ENCODE results near the gene TRIP4.
"Not testable (repeated sequence)": the region's sequence is repeated elsewhere in the genome, so short reads cannot be mapped to it uniquely, and the experiment has no call there.

Gene TRIP4

DNA sequence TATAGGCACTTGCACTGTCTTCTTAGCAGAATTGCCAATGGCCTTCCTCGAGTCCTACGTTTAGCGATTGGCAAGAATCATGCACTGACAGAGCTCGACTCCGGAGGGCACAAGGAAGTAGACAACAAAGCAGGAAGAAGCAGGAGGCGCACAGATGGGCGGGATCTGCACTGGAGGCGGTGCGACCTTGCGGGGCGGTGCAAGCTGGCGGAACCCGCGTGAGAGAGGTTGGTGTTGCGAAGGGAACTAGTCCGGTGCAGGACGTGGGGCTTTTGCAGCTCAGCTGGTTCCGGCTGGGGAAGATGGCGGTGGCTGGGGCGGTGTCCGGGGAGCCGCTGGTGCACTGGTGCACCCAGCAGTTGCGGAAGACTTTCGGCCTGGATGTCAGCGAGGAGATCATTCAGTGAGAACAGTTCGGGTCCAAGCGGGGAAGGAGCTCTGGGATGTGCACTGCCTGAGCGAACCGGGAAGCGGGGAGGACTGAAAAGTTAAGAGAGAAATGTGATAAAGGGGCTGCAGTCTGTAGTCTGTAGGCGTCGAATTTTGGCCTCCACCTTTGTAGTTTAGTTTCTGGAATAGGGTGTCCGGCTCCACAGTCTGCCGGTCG is at the start of gene TRIP4:
TSS of gene TRIP4 (plus strand) at position 275 of the 607 bp plus-strand sequence. CDS start at position 303, 28 bp downstream.
- peak; percentile 87 for DNase-seq

DNA sequence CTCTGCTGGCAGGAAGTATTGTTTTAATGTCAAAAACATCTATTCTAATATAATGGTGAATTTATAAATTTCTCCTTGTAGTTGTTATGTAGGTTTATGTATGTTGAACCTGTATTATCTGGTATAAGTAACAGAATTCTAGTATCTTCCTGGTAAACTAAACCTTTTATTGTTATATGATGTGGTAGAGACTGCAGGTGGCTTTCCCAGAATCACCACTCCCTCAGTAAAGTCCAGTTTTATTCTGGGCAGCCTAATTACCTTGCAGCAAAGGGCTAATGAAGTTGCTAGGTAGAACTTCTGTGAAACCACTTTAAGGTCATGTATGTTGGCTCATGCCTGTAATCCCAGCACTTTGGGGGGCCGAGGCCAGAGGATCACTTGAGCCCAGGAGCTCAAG is 47.3 kb upstream of the TRIP4 start:
- no peak for DNase-seq

GRCh38 chr15:64341961-64342360 is 45.7 kb upstream of the TRIP4 start:
- DNase-seq: no peak

- DNase-seq: no peak
These were observed 44.4 kb upstream of the TRIP4 start for GRCh38 chr15:64343222-64343621.

DNA sequence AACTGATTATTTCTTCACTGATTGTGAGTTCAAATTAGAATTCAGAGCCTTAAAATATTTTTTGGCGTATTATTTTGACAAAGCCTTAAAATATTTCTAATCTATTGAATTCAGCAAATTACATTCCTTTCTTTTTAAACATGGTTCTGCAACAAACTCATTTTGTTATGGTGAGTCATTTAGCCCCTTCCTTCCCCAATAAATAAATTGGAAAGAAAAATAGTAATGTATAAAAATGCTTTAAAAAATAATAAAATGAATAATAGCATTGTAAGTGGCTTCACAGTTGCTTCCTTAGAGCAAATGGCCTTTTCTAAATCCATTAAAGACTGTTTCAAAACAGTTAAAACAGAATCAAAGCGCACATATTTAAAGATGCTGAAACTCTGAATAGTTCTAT is 43.8 kb upstream of the TRIP4 start:
- no peak for DNase-seq

DNA sequence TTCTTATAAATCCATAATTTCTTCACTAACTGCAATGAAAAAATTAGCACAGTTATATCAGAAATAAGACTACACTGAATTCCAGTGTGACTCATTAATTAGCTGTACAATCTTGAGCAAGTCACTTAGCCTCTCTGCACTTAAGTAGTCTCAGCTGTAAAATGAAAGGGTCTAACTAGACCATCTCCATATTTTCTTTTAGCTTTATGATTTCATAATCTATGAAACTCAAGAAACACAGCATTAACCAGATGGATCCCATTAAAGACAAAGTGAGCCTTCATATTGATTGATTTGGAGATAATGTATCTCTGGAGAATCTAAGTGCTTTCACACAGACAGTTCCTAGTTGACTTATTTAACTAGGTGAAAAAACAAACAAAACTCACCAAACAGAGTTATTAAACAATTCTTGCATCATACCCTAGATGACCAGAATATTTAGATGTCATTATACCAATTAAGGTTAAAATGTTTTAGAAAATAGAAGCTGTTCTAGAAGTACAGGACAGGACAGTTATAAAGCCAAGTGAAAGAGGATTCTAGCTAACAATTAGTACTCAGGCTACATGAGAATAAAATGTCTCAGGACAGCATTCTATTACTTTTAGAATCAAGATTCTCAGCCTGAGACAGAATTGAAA is 42.9 kb upstream of the TRIP4 start:
- no peak for DNase-seq

GRCh38 chr15:64346242-64346641 is 41.4 kb upstream of the TRIP4 start:
- not testable (repeated sequence) for DNase-seq

DNA sequence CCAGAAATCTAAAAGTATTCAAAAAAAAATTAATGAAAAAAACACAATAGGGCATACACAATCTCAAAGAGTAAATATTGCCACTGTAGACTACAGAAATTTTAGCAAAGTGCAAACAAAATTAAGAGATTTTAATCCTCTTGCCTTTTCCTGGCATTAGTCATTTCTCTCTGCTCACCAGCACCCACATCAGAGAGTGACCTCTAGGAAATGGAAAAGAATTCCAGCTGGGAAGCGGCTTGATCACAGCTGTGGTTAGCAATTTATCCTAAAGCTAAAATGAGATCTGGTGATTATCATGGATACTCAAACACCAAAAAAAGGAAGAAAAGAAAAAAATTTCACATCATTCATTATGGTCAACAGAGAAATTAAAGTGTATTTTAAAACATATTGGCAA is 39.2 kb upstream of the TRIP4 start:
- no peak for DNase-seq

DNA sequence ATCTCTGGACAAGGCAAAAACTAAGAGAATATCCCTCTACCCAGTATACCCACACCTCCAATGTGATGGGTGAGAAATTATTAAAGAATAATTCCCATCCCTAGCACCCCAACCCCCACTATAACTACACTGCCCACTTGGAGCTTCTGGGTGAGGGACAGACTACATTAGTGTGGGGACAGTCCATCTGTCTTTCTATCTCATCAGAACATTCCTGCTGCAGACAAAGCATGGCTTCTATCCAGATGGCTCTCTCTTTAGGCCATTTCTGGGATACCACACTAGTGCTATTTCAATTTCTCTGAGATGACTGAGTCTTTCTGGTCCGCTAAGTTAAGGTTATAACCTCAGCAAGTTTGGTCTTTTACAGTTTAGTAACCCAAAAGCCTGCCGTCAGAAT is 38.3 kb upstream of the TRIP4 start:
- no peak for DNase-seq

- no peak for DNase-seq
These were observed 36.4 kb upstream of the TRIP4 start for GRCh38 chr15:64351265-64351664.

DNA sequence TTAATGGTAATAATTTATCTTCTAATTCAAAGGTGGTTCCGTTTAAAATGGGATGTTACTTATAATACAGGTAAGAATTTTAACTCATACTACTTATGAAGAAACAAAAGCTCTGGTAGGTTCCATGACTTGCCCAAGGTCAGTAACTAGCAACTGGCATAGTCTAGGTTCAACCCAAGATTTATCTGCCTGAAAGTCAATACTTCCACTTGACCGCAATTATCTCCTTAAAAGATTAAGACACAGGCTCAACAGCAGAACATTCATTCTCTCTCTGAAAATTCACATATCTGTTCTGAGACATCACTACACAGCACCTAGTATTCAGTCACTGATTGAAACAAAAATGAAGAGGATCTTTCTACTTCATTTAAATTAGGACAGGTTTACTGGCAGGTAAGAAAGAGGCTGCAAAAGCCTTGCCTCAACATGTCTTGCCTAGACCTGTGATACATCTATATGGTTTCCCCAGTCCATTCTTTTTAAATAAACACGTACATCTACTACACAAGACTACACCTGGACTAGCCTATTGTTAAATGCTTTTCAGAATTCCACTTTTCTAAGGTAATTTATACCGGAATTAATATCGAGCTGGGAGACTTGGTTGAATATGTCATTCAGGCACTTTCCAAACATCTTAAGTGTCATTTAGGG is 32.8 kb upstream of the TRIP4 start:
- DNase-seq: no peak

- no peak for DNase-seq
These were observed 32.2 kb upstream of the TRIP4 start for GRCh38 chr15:64355348-64355943.

GRCh38 chr15:64355944-64356709 is 31.5 kb upstream of the TRIP4 start, which contains the start of gene CSNK1G1:
Gene CSNK1G1 (minus strand): TSS chr15:64356173. CDS start chr15:64300499, 55,674 bp downstream.
- DNase-seq: peak; percentile 91

- no peak for DNase-seq
These were observed 31.0 kb upstream of the TRIP4 start for GRCh38 chr15:64356710-64357040.

DNA sequence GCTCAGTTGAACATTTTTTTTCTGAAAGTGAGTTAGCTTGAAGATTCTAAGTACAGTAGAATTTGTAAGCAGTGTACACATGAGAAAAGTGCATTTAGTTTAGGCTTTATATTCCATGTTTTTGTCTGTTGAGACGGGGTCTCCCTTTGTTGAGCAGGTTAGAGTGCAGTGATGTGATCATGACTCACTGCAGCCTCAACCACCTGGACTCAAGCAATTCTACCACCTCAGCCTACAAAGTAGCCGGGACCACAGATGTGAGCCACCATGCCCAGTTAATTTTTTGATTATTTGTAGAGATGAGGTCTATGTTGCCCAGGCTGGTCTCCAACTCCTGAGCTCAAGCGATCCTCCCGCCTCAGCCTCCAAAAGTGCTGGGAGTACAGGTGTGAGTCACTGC is 26.4 kb upstream of the TRIP4 start:
- DNase-seq: no peak

DNA sequence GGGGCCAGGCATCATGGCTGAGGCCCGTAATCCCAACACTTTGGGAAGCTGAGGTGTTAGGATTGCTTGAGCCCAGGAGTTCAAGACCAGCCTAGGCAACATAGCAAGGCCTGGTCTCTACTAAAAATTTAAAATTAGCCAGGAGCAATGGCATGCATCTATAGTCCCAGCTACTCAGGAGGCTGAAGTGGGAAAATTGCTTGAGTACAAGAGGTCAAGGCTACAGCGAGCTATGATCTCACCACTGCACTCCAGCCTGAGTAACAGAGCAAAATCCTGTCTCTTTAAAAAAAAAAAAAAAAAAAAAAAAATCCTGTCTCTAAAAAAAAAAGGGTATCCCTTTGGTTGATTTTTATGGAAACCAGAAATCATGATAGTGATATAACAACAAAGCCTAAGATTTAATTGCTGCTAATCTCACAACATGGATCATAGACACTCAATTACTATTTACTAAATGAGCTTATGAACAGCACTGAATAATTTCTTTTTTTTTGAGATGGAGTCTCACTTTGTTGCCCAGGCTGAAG is 18.5 kb upstream of the TRIP4 start:
- no peak for DNase-seq

GRCh38 chr15:64371383-64371782 is 16.3 kb upstream of the TRIP4 start:
- not testable (repeated sequence) for DNase-seq

DNA sequence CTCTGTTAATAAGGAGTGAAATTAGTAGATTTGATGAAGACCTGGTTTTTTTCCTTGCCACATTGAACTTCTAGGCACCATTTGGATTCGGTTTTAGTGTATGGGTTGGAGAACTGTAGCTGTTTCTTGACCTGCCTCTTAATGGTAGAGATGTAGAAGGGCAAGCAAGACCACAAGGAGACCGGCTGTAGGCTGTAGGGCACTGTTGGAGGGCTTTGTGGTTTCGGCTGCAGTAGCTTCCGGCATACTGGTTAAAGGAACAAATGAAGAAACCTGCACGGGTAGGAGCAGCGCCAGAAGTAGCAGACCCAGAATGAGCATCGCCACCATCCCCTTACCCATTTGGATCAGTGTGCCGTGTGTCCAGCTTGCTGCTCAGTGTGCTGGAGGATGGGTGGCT is 14.3 kb upstream of the TRIP4 start:
- DNase-seq: no peak

- DNase-seq: no peak
These were observed 8.2 kb upstream of the TRIP4 start for GRCh38 chr15:64379216-64379960.

DNA sequence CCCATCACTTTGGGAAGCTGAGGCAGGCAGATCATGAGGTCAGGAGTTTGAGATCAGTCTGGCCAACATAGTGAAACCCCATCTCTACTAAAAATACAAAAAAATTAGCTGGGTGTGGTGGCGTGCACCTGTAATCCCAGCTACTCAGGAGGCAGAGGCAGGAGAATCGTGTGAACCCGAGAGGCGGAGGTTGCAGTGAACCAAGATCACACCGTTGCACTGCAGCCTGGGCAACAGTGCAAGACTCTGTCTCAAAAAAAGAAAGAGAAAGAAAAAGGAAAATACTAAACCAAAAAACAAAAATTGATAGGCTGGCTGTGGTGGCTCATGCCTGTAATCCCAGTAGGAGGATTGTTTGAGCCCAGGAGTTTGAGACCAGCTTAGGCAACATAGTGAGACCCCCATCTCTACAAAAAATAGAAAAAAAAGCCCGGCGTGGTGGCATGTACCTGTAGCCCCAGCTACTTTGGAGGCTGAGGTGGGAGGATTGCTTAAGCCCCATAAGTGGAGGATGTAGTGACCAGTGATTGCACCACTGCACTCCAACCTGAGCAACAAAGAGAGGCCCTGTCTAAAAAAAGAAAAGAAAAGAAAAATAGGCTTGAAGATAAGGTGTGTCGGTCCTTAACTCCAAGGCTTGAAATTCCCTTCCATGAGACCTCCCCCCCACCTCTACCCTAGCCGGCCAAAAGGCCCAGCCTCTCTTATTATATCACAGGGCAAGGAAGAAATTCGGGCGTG is 7.3 kb upstream of the TRIP4 start:
- DNase-seq: not testable (repeated sequence)

GRCh38 chr15:64381000-64381751 is 6.5 kb upstream of the TRIP4 start, which contains the start of gene PCLAF:
Gene PCLAF (minus strand): TSS chr15:64381441. CDS start chr15:64381371, 70 bp downstream.
- DNase-seq: peak; percentile 89

All from NCI-H1092 (cell line).